ENCODE data around the gene AKAP9. TPM values are rescaled to one million over a fixed set of nuclear protein-coding genes. Genes with fewer than 3 reads are reported as not detected.

The AKAP9 gene
- total and polyA plus RNA-seq, 9 of the 15 experiments (the other 6 are each of a cell fraction or from before 2014, with no cell fraction given) = 25.5 to 80.9 (median 46.3) TPM

DNA sequence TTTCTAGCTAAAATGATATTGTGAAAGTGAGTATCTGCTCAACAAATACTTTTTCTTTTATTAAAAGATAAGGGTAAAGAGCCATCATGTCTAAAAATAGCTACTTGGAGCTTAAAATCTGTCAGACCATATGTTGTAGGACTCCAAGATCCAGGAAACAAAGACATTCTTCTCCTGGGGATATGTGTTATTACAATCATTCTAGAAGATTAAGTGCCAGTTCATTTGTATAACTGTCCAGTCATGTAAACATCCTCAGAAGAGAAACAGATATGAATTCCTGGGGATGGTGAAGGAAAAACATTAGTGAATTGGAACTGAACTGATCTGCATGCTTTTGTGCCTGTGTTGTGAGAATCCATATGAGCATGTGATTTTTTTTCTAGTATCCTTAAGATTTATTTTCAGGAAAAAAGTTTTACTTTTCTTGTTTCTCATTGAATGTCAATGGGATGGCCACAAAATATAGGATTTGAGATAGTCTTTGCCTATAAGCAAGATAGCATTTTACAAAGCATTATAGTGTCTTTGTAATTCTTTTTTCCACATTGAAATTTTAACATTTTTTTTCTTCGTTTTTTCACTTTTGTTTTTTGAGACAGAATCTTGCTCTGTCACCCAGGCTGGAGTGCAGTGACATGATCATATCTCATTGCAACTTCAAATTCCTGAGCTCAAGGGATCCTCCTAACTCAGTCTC, 45.7 kb upstream of the AKAP9 start (continued):
- TF ChIP-seq ZNF717 (CRISPR knock-in tag; IDR thresholded peaks at IDR 0.05) (no peak), ZNF431 (CRISPR knock-in tag; IDR thresholded peaks at IDR 0.05) (no peak), SMARCE1 (IDR thresholded peaks at IDR 0.05) (peak; percentile 64), HNRNPLL (IDR thresholded peaks at IDR 0.05; ENCODE audit: low read depth, low read length, poor library complexity, severe bottlenecking) (no peak), THAP12 (CRISPR knock-in tag; IDR thresholded peaks at IDR 0.05) (no peak), MAFF (IDR thresholded peaks at IDR 0.05; ENCODE audit: low read length) (peak; percentile 55; the same call in 1 of the 2 replicates), NR1H2 (CRISPR knock-in tag; IDR thresholded peaks at IDR 0.05) (no peak), ZNF785 (CRISPR knock-in tag; IDR thresholded peaks at IDR 0.05) (no peak), ZSCAN29 (IDR thresholded peaks at IDR 0.05) (no peak), EZH2 (IDR thresholded peaks at IDR 0.05; ENCODE audit: borderline replicate concordance, low read depth, low read length) (no peak), L3MBTL2 (IDR thresholded peaks at IDR 0.05) (no peak), SMAD3 (CRISPR knock-in tag; conservative IDR thresholded peaks at IDR 0.05) (no peak), MCM5 (IDR thresholded peaks at IDR 0.05; ENCODE audit: low read depth) (no peak), LEF1 (IDR thresholded peaks at IDR 0.05) (peak; percentile 53; the same call in 1 of the 2 replicates)
- TF ChIP-seq, protein P1, sequence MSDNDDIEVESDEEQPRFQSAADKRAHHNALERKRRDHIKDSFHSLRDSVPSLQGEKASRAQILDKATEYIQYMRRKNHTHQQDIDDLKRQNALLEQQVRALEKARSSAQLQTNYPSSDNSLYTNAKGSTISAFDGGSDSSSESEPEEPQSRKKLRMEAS (CRISPR knock-in tag; IDR thresholded peaks at IDR 0.05) = no peak
- TF ChIP-seq, protein P2, sequence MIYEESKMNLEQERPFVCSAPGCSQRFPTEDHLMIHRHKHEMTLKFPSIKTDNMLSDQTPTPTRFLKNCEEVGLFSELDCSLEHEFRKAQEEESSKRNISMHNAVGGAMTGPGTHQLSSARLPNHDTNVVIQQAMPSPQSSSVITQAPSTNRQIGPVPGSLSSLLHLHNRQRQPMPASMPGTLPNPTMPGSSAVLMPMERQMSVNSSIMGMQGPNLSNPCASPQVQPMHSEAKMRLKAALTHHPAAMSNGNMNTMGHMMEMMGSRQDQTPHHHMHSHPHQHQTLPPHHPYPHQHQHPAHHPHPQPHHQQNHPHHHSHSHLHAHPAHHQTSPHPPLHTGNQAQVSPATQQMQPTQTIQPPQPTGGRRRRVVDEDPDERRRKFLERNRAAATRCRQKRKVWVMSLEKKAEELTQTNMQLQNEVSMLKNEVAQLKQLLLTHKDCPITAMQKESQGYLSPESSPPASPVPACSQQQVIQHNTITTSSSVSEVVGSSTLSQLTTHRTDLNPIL (CRISPR knock-in tag; IDR thresholded peaks at IDR 0.05) = no peak
- TF ChIP-seq, protein P3, sequence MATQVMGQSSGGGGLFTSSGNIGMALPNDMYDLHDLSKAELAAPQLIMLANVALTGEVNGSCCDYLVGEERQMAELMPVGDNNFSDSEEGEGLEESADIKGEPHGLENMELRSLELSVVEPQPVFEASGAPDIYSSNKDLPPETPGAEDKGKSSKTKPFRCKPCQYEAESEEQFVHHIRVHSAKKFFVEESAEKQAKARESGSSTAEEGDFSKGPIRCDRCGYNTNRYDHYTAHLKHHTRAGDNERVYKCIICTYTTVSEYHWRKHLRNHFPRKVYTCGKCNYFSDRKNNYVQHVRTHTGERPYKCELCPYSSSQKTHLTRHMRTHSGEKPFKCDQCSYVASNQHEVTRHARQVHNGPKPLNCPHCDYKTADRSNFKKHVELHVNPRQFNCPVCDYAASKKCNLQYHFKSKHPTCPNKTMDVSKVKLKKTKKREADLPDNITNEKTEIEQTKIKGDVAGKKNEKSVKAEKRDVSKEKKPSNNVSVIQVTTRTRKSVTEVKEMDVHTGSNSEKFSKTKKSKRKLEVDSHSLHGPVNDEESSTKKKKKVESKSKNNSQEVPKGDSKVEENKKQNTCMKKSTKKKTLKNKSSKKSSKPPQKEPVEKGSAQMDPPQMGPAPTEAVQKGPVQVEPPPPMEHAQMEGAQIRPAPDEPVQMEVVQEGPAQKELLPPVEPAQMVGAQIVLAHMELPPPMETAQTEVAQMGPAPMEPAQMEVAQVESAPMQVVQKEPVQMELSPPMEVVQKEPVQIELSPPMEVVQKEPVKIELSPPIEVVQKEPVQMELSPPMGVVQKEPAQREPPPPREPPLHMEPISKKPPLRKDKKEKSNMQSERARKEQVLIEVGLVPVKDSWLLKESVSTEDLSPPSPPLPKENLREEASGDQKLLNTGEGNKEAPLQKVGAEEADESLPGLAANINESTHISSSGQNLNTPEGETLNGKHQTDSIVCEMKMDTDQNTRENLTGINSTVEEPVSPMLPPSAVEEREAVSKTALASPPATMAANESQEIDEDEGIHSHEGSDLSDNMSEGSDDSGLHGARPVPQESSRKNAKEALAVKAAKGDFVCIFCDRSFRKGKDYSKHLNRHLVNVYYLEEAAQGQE (IDR thresholded peaks at IDR 0.05; ENCODE audit: borderline replicate concordance) = no peak; the same call in 1 of the 2 replicates
- TF ChIP-seq, protein P3 (CRISPR knock-in tag; IDR thresholded peaks at IDR 0.05; ENCODE audit: low read depth) = no peak
